ENCODE data around the gene IMMP2L. TPM values are rescaled to one million over a fixed set of nuclear protein-coding genes. Genes with fewer than 3 reads are reported as not detected.

IMMP2L gene
- total and polyA plus RNA-seq, 2 of the 4 experiments (the other 2 are of a cell fraction), result 5.8 to 9.3 TPM

DNA sequence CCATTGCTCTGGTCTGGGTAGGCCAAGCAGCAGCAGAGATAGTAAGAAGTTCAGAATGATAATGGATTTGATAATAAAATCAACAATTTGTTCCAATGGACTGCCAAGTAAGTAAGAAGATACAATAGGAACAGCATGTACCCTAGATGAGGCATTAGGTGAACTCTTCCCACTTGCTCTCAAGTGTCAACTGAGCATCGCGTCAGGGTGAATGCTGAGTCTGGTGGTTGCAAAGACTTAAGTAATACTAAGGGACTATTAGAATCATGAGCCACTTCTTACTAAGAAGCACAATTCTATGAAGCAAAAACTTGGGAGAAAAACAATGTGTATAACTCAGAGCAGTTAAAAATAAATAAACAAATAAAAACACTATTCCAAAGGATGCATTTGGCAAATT is 416.8 kb downstream of the IMMP2L start:
- Histone ChIP-seq H3K4me2 (ENCODE audit: low read depth, low read length) (no peak overlapping the region), H4K91ac (ENCODE audit: insufficient read depth, low read depth, low read length) (no peak overlapping the region), H2BK15ac (ENCODE audit: low read depth, low read length) (no peak overlapping the region), H3K9me1 (ENCODE audit: insufficient read depth, low read length) (no peaks in the 10 kb centered on the region), H3K4me3 (ENCODE audit: insufficient read depth, low read depth, low read length) (no peak overlapping the region), H2BK5ac (ENCODE audit: low read depth, low read length, poor library complexity, severe bottlenecking) (no peak overlapping the region), H3K4ac (ENCODE audit: low read depth, low read length) (no peak overlapping the region), H3K9me3 (ENCODE audit: control insufficient read depth, insufficient read depth, low read length) (no peaks in the 10 kb centered on the region), H3K27me3 (ENCODE audit: control insufficient read depth, insufficient read depth, low read length) (no peaks in the 10 kb centered on the region), H2AFZ (replicated peaks; ENCODE audit: low read length, poor library complexity) (no peak overlapping the region), H4K20me1 (ENCODE audit: insufficient read depth, low read length) (no peaks in the 10 kb centered on the region), H2BK120ac (ENCODE audit: low read depth, low read length) (no peak overlapping the region), H3K79me1 (ENCODE audit: low read depth in 1 of 2, low read length in 2 of 2) (no peaks in the 10 kb centered on the region), H3K9ac (ENCODE audit: low read depth, low read length) (no peak overlapping the region), H3K36me3 (ENCODE audit: control insufficient read depth, insufficient read depth, low read length) (no peaks in the 10 kb centered on the region), H3K56ac (ENCODE audit: extremely low read depth, insufficient read depth, low read length) (no peak overlapping the region), H4K5ac (ENCODE audit: low read depth, low read length) (no peak overlapping the region), H3K4me1 (ENCODE audit: control insufficient read depth, insufficient read depth, low read length) (no peaks in the 10 kb centered on the region), H3K18ac (ENCODE audit: low read depth, low read length) (no peak overlapping the region), H2AK5ac (ENCODE audit: low read depth, low read length) (no peak overlapping the region), H2AK9ac (replicated peaks; ENCODE audit: low read depth, low read length, poor library complexity) (no peak overlapping the region), H3K14ac (replicated peaks; ENCODE audit: low read depth, low read length) (no peak overlapping the region), H2BK20ac (ENCODE audit: low read depth, low read length) (no peak overlapping the region), H3K27ac (ENCODE audit: insufficient read depth, low read length) (no peak overlapping the region), H3K23ac (ENCODE audit: low read depth, low read length) (no peak overlapping the region), H4K8ac (ENCODE audit: low read depth in 2 of 2, low read length in 2 of 2) (no peak overlapping the region)
- intact Hi-C loops (cut with micrococcal nuclease), result no loop called here
- ChIA-PET CTCF (no interaction called here), POLR2A (ENCODE audit: unreplicated experiment) (no interaction called here)
- no TSS peak for BruUV-seq (replicated peaks)
- no peak for ATAC-seq (ENCODE audit: low read depth)
- in situ Hi-C loops (cut with MboI; ENCODE audit: low sequenced_read_pairs), result no loop called here
- TF ChIP-seq MXI1 (IDR thresholded peaks at IDR 0.05; ENCODE audit: borderline replicate concordance, low read depth, low read length), result no peak
- TF ChIP-seq CEBPB (IDR thresholded peaks at IDR 0.05; ENCODE audit: low read depth, low read length), result no peak
- TF ChIP-seq CHD1 (IDR thresholded peaks at IDR 0.05; ENCODE audit: low read depth, low read length), result no peak
- no peak for TF ChIP-seq RFX5 (IDR thresholded peaks at IDR 0.05; ENCODE audit: low read depth, low read length)
- no peak for TF ChIP-seq BHLHE40 (IDR thresholded peaks at IDR 0.05; ENCODE audit: low read depth, low read length)
- DNase-seq, result no peak
- WGBS, 2 experiments (ENCODE audit: extremely low coverage in 2 of 2, insufficient read length in 1 of 2), result no CpG with 5 or more reads among the region's 2 CpGs
- dilution Hi-C loops (cut with HindIII; ENCODE audit: low sequenced_read_pairs, unreplicated experiment), result no loop called here
